Heart left ventricle (tissue), 16 donors: Measurements from ENCODE around the gene DUSP5. TPM values are rescaled to one million over a fixed set of nuclear protein-coding genes. Genes with fewer than 3 reads are reported as not detected.

Experiments used
- ATAC-seq, 4 donors: fragments of 200-7000 bp; cut with Tn5 transposase; one replicate each; pipeline ENCODE4 v1.9.1; 2020 to 2022; ENCODE audit warnings: moderate library complexity in 4 of 4, mild to moderate bottlenecking in 3 of 4, moderate number of reproducible peaks in 1 of 4
- DNase-seq, 5 donors: peaks; one replicate each; pipeline ENCODE4 v3.0.0-alpha.2; 2020
- H3K27ac ChIP-seq, 12 donors: fragments of 200-600 bp; sonication (generic) in 4 of 12; one replicate each; pipeline versions ENCODE4 v1.5.0 to v1.8.0; 2016 to 2022; ENCODE audit warnings: mild to moderate bottlenecking in 2 of 12
- H3K27me3 ChIP-seq, 9 donors: fragments of 200-600 bp; sonication (generic) in 2 of 9; one replicate each; pipeline versions ENCODE4 v1.5.1 to v1.8.0; 2016 to 2022; ENCODE audit warnings: mild to moderate bottlenecking in 3 of 9
- H3K36me3 ChIP-seq, 9 donors: fragments of 200-600 bp; sonication (generic) in 2 of 9; one replicate each; pipeline versions ENCODE4 v1.5.0 to v1.8.0; 2018 to 2022; ENCODE audit warnings: mild to moderate bottlenecking in 2 of 9
- H3K4me1 ChIP-seq, 12 donors: fragments of 200-600 bp; sonication (generic) in 4 of 12; one replicate each; pipeline versions ENCODE4 v1.5.0 to v1.8.0; 2016 to 2022; ENCODE audit warnings: mild to moderate bottlenecking in 3 of 12
- H3K4me3 ChIP-seq, 12 donors: fragments of 200-600 bp; sonication (generic) in 4 of 12; one replicate each; pipeline versions ENCODE4 v1.5.0 to v1.8.0; 2017 to 2022; ENCODE audit warnings: mild to moderate bottlenecking in 9 of 12, moderate library complexity in 4 of 12
- H3K9me3 ChIP-seq, 12 donors: fragments of 200-600 bp; sonication (generic) in 4 of 12; one replicate each; pipeline versions ENCODE4 v1.5.0 to v1.8.0; 2016 to 2022; ENCODE audit warnings: mild to moderate bottlenecking in 1 of 12
- POLR2A ChIP-seq, 2 donors: fragments of 450-650 bp; IDR thresholded peaks; one replicate each; pipeline ENCODE4 v1.6.1; 2017; ENCODE audit warnings: antibody characterized with exemption in 2 of 2, mild to moderate bottlenecking in 2 of 2, moderate library complexity in 2 of 2
- WGBS, 4 donors: extraction: QIAGEN DNeasy Blood & Tissue Kit in 2 of 4; methylation state at CpG; one replicate each; pipeline versions ENCODE4 v1.1.5 to v1.1.7; 2013 to 2018; 5-methylcytosine and 5-hydroxymethylcytosine counted together
- intact Hi-C, 10 donors: fragments of 100-400 bp; cut with DNase I; formaldehyde crosslinking; loops; one replicate each; pipeline versions ENCODE4 v1.11.1 to v1.14.2; 2022
- polyA plus RNA-seq, 2 donors: library from polyadenylated mRNA; stranded (reverse); fragments of 200-250 nt; gene quantifications; one replicate each; pipeline ENCODE4 v1.2.3, GENCODE V29; 2013
- total RNA-seq, 9 donors: library from RNA; depleted of rRNA in 2 of 9; stranded (reverse); fragments of >200 nt in 2 of 9; fragmentation: NEBNext Ultra II Directional in 3 of 9; extraction: Animal tissue kit (Norgen Biotek cat#: 25700) in 3 of 9; gene quantifications; one replicate each; pipeline versions ENCODE4 v1.1.0 to v1.2.4, GENCODE V29; 2016 to 2023
- TF ChIP-seq, protein P1 (sequence below), 12 donors: fragments of 200-600 bp; sonication (generic) in 4 of 12; IDR thresholded peaks; one replicate each; pipeline versions ENCODE4 v1.5.0 to v1.8.0; 2018 to 2022; ENCODE audit warnings: antibody characterized with exemption in 12 of 12, mild to moderate bottlenecking in 5 of 12
- donor health status: ischemic (EF 13 %, LVEDD 7.1; RV severe dilation, severe dysfunction).
- donor health status: healthy with polysubstance abuse.
- donor health status: DM: no; HTN: yes; CAD: no.
- donor health status: DM: no; HTN: no; CAD: no.
- donor health status: ischemic (EF 25% LVEDD 6.9; RV normal size, moderate dysfunction).
- donor health status: ischemic (EF 25% LVEDD 5.7; RV mildly dilated, moderate dysfunction).
- donor health status: healthy.
- donor health status: DM: yes; HTN: yes; CAD: no.
- donor health status: ischemic (EF 35%, LVEDD 5.7; RV mildly dilated, moderate dysfunction).
- donor health status: nonischemic (EF 11% LVEDD 7.7; RV severe dilation, severe dysfunction).
- donor health status: DM: yes; HTN: yes; CAD: no.
- donor health status: PGD.
- donor health status: ischemic (EF 29% LVEDD 5.4; RV normal size, mild dysfunction).
- donor health status: nonischemic (EF 23%, LVEDD 6.1; RV moderate dilation, normal function).

Gene DUSP5
- total and polyA plus RNA-seq, 11 donors: 3.5 to 42.7 (median 16.1) TPM

DNA sequence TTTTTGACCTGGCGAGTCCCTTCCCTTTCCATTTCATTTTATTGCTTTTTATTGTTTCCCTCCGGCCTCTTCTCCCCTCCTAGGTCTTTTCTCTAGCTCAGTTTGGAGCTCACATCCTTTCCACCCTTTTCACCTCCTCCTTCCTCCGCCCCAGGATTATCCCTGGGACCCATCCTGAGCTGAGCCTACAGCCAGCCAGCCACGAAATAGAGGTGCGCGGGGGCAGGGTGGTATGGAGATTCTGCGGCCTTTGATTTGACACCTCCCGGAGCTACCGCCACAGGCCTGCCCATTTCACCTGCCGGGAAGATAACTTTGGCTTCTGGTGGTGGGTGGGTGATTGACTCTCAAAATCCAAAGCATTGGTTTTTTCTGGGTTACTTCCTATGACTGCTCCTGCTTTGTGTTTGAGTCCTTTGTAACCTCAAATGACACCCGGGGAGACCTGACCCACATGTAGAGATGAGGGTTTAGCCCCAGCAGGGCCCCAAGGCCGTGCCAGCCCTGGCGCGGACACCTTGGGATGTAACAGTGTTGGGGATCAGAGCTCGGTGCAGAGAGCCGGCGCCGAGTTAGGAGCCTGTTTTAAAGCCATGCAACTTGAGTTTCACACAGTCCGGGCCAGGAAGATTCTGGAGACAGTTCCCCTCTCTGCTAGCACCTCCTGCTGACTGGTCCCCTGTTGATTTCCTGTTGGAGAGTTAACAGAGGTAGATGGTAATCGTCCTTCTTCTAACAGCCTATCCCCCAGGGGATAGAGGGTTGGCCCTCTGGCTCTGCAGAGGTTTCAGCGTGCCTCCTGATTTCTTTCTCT is 1.5 kb downstream of the DUSP5 start:
- intact Hi-C loops: loop anchor here in 7 of 10 donors (2.0 to 10.0 kb wide), 11 partner anchors 38 to 362 kb away; no protein-coding TSS in a partner anchor
- H3K4me3 ChIP-seq: peak overlapping the region; percentile 51 to 97 (median 83)

DNA sequence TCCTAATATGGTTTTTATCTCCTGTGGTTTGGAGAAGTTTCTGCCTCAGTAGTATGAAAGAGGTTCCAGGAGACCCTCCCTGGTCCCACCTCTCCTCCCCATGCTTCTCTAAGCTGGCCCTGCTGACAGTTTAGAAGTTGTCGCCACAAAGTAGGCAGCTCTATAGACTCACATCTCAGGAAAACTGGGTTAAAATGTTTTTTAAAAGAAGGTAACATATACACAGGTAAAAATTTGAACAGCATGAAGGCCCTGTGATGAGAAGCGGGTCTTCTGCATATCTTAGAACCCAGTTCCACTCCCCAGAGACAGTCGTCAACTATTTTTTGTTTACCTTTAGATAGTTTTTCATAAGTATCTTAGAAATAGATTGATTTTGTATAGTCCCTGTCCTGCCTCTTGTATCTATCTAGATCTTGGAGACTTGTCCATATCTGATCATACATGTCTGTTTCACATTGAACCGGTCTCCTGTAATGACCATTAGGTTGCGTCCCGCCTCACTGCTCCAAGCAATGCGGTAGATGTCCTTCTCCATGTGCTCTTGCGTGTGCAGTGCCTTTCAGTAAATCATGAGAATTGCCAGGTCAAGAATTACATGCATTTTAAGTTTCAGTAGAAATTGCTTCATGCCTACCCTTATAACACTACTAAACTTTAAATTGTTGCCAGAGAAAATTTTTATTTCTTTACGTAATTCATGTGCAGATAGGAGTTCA is 2.2 kb downstream of the DUSP5 start:
- no peak for TF ChIP-seq POLR2A (IDR thresholded peaks at IDR 0.05)
- DNase-seq (no peak), ATAC-seq (no peak)
- H3K4me3 ChIP-seq: peak overlapping the region; percentile 51 to 97 (median 83)
- intact Hi-C loops: loop anchor here in 8 of 10 donors (2.0 to 10.0 kb wide), 15 partner anchors 37 to 375 kb away; partner anchors contain the start of gene PDCD4 (in 1 of the 8)
- H3K27ac ChIP-seq: peak overlapping the region; percentile 78 to 98 (median 94)
- peaks cover 0 to 5% (median 0%) of the 10 kb centered on the region in 9 donors for H3K36me3 ChIP-seq
- H3K9me3 ChIP-seq: no peaks in the 10 kb centered on the region
- WGBS, 4 donors: 39 to 48% (median 41%) methylated on average over 9 of the region's 9 CpGs
- H3K4me1 ChIP-seq: peaks cover 23 to 84% (median 60%) of the 10 kb centered on the region in 12 donors
- no peaks in the 10 kb centered on the region for H3K27me3 ChIP-seq

More for the DNA sequence above, 1.5 kb downstream of the DUSP5 start:
- TF ChIP-seq, protein P1, sequence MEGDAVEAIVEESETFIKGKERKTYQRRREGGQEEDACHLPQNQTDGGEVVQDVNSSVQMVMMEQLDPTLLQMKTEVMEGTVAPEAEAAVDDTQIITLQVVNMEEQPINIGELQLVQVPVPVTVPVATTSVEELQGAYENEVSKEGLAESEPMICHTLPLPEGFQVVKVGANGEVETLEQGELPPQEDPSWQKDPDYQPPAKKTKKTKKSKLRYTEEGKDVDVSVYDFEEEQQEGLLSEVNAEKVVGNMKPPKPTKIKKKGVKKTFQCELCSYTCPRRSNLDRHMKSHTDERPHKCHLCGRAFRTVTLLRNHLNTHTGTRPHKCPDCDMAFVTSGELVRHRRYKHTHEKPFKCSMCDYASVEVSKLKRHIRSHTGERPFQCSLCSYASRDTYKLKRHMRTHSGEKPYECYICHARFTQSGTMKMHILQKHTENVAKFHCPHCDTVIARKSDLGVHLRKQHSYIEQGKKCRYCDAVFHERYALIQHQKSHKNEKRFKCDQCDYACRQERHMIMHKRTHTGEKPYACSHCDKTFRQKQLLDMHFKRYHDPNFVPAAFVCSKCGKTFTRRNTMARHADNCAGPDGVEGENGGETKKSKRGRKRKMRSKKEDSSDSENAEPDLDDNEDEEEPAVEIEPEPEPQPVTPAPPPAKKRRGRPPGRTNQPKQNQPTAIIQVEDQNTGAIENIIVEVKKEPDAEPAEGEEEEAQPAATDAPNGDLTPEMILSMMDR (IDR thresholded peaks at IDR 0.05): peak in 8 of 12 donors; percentile 7 to 42 (median 12)
- TF ChIP-seq POLR2A (IDR thresholded peaks at IDR 0.05): no peak
- Histone ChIP-seq H3K27ac (peak overlapping the region; percentile 78 to 98 (median 94)), H3K27me3 (no peaks in the 10 kb centered on the region), H3K9me3 (no peaks in the 10 kb centered on the region), H3K36me3 (peaks cover 0 to 5% (median 0%) of the 10 kb centered on the region in 9 donors), H3K4me1 (peaks cover 19 to 77% (median 52%) of the 10 kb centered on the region in 12 donors)
- peak in 4 of 5 donors; percentile 41 to 55 (median 44) for DNase-seq
- 18 to 28% (median 23%) methylated on average over 13 to 21 of the region's 21 CpGs for WGBS, 4 donors
- peak in 3 of 4 donors; percentile 2 to 10 (median 2) for ATAC-seq

DNA sequence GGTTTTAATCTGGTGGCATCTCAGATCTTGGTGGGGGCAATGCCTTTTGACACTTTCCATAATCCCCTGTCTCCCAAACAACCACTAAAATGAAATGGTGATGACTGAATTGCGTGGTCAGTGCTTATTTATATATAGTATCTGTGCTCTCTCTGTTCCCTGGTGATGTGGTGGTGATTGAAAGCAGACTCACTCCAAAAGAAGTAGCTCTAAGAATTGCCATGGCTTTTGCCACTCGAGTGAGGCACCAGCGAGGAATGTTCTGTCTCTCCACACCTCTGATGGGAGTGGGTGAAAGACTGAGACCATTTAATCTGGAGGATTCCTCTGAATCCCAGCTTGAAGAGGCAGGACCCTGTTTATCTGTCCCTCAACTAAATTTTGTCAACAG is 2.8 kb downstream of the DUSP5 start:
- H3K4me3 ChIP-seq: peak overlapping the region in 10 of 12 donors; percentile 28 to 97 (median 83)
- H3K9me3 ChIP-seq: no peaks in the 10 kb centered on the region

More for the DNA sequence above, 2.8 kb downstream of the DUSP5 start:
- 16 to 28% (median 19%) methylated on average over 3 of the region's 3 CpGs for WGBS, 4 donors
- DNase-seq (peak in 3 of 5 donors; percentile 58 to 65 (median 59)), ATAC-seq (peak; percentile 40 to 56 (median 52))
- intact Hi-C loops: loop anchor here in 4 of 10 donors (5.0 to 10.0 kb wide), 6 partner anchors 43 to 374 kb away; partner anchors contain the start of gene PDCD4 (in 1 of the 4)
- H3K27ac ChIP-seq: peak overlapping the region; percentile 78 to 98 (median 94)
- H3K27me3 ChIP-seq: no peaks in the 10 kb centered on the region
- H3K4me1 ChIP-seq: peaks cover 25 to 88% (median 64%) of the 10 kb centered on the region in 12 donors
- TF ChIP-seq, protein P1 (IDR thresholded peaks at IDR 0.05): no peak
- TF ChIP-seq POLR2A (IDR thresholded peaks at IDR 0.05): no peak
- peaks cover 0 to 11% (median 0%) of the 10 kb centered on the region in 9 donors for H3K36me3 ChIP-seq
